ENCODE measurements around the gene MCM8.
"Not testable (repeated sequence)": the region's sequence is repeated elsewhere in the genome, so short reads cannot be mapped to it uniquely, and the experiment has no call there.

Gene MCM8

DNA sequence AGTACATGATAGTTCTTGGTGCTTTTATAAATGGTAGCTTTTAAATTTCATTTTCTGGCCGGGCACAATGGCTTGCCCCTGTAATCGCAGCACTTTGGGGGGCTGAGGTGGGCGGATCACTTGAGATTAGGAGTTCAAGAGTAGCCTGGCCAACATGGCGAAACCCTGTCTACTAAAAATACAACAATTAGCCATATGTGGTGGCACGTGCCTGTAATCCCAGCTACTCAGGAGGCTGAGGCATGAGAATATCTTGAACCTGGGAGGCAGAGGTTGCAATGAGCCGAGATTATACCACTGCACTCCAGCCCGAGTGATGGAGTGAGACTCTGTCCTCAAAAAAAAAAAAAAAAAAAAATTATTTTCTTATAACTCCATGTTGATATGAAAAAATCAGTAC lies 67.4 kb downstream of the MCM8 start:
- Mint-ChIP-seq H3K4me3 (no peak overlapping the region), H3K9me3 (peaks cover 36% of the 10 kb centered on the region), H3K4me1 (no peaks in the 10 kb centered on the region), H3K27me3 (ENCODE audit: low read depth, poor library complexity) (no peaks in the 10 kb centered on the region), H3K36me3 (ENCODE audit: low read depth) (peaks cover 91% of the 10 kb centered on the region), H3K27ac (no peak overlapping the region)
- TF ChIP-seq, protein P1, sequence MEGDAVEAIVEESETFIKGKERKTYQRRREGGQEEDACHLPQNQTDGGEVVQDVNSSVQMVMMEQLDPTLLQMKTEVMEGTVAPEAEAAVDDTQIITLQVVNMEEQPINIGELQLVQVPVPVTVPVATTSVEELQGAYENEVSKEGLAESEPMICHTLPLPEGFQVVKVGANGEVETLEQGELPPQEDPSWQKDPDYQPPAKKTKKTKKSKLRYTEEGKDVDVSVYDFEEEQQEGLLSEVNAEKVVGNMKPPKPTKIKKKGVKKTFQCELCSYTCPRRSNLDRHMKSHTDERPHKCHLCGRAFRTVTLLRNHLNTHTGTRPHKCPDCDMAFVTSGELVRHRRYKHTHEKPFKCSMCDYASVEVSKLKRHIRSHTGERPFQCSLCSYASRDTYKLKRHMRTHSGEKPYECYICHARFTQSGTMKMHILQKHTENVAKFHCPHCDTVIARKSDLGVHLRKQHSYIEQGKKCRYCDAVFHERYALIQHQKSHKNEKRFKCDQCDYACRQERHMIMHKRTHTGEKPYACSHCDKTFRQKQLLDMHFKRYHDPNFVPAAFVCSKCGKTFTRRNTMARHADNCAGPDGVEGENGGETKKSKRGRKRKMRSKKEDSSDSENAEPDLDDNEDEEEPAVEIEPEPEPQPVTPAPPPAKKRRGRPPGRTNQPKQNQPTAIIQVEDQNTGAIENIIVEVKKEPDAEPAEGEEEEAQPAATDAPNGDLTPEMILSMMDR (IDR thresholded peaks at IDR 0.05) = no peak
- DNase-seq = no peak

DNA sequence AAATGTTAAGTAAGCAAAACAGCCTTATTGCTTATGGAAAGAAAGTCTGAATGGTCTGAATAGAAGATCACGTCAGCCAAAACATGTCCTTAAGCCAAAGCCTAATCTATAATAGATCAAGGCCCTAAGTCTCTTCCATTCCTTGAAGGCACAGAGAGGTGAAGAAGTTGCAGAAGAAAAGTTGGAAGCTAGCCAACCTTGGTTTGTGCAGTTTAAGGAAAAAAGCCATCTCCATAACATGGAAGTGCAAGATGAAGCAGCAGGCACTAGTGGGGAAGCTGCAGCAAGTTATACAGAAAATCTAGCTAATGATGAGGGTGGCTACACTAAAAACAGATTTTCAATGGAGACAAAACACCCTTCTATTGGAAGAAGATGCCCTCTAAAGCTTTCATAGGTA lies 74.3 kb downstream of the MCM8 start:
- Mint-ChIP-seq H3K4me1 (no peaks in the 10 kb centered on the region), H3K9me3 (peaks cover 59% of the 10 kb centered on the region), H3K4me3 (no peak overlapping the region), H3K36me3 (ENCODE audit: low read depth) (peaks cover 83% of the 10 kb centered on the region), H3K27ac (no peak overlapping the region), H3K27me3 (ENCODE audit: low read depth, poor library complexity) (no peaks in the 10 kb centered on the region)
- TF ChIP-seq, protein P1 (IDR thresholded peaks at IDR 0.05) = no peak
- no peak for DNase-seq

DNA sequence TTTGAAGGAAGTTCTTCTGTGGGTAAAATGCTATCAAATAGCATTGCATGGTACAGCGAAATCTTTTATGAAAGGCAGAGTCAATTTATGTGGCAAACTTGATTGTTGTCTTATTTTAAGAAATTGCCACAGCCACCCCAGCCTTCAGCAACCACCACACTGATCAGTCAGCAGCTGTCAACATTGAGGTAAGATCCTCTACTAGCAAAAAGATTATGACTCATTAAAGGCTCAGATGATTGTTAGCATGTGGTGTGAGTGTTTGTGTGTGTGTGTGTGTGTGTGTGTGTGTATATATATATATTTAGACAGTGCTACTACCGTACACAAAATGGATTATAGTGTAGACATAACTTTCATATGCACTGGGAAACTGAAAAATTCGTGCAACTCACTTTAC lies 75.6 kb downstream of the MCM8 start:
- H3K36me3 Mint-ChIP-seq (ENCODE audit: low read depth) = peaks cover 75% of the 10 kb centered on the region
- H3K4me3 Mint-ChIP-seq = no peak overlapping the region
- peaks cover 54% of the 10 kb centered on the region for H3K9me3 Mint-ChIP-seq
- DNase-seq = no peak
- H3K4me1 Mint-ChIP-seq = no peaks in the 10 kb centered on the region
- TF ChIP-seq, protein P1 (IDR thresholded peaks at IDR 0.05) = no peak
- no peak overlapping the region for H3K27ac Mint-ChIP-seq
- H3K27me3 Mint-ChIP-seq (ENCODE audit: low read depth, poor library complexity) = no peaks in the 10 kb centered on the region

DNA sequence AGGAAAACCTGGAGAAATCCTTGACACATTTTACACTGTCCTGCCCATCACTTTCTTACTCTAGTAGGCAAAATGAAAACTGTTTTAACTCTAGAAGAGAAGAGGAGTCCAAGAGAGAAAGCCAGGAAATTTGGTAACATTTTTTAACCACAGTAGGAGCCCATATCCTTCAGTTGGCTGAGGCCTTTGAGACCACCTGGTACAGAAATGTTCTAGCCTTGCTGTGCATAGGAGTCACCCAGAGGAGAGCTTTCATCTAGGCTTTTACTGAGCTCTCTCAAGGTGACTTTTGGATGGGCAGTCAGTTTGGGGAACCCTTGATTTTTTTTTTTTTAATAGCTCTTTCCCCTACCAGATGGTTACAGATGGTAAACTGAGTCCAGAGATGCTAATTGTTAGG lies 78.4 kb downstream of the MCM8 start:
- TF ChIP-seq, protein P1 (IDR thresholded peaks at IDR 0.05) = no peak
- no peak overlapping the region for H3K4me3 Mint-ChIP-seq
- H3K27me3 Mint-ChIP-seq (ENCODE audit: low read depth, poor library complexity) = no peaks in the 10 kb centered on the region
- peaks cover 28% of the 10 kb centered on the region for H3K9me3 Mint-ChIP-seq
- H3K27ac Mint-ChIP-seq = no peak overlapping the region
- DNase-seq = no peak
- H3K36me3 Mint-ChIP-seq (ENCODE audit: low read depth) = peaks cover 67% of the 10 kb centered on the region
- peaks cover 9% of the 10 kb centered on the region for H3K4me1 Mint-ChIP-seq

DNA sequence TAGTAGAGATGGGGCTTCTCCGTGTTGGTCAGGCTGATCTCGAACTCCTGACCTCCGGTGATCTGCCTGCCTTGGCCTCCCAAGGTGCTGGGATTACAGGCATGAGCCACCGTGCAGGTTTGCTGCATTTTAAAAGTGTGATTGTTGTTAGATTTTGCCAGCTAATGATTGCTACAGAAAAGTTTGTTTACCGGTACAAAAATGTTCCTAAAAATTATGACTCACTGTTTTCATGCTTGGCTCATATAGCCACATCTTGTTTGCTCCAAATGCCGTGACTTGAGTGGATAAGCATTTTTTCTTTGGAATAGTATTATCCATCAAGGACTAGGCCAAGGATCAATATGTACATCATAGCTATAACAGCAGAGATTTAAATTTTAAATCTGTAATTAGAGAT lies 79.1 kb downstream of the MCM8 start:
- DNase-seq = no peak
- H3K4me3 Mint-ChIP-seq = no peak overlapping the region
- H3K9me3 Mint-ChIP-seq = peaks cover 20% of the 10 kb centered on the region
- no peak overlapping the region for H3K27ac Mint-ChIP-seq
- TF ChIP-seq, protein P1 (IDR thresholded peaks at IDR 0.05) = no peak
- peaks cover 65% of the 10 kb centered on the region for H3K36me3 Mint-ChIP-seq (ENCODE audit: low read depth)
- H3K4me1 Mint-ChIP-seq = peaks cover 9% of the 10 kb centered on the region
- H3K27me3 Mint-ChIP-seq (ENCODE audit: low read depth, poor library complexity) = no peaks in the 10 kb centered on the region

DNA sequence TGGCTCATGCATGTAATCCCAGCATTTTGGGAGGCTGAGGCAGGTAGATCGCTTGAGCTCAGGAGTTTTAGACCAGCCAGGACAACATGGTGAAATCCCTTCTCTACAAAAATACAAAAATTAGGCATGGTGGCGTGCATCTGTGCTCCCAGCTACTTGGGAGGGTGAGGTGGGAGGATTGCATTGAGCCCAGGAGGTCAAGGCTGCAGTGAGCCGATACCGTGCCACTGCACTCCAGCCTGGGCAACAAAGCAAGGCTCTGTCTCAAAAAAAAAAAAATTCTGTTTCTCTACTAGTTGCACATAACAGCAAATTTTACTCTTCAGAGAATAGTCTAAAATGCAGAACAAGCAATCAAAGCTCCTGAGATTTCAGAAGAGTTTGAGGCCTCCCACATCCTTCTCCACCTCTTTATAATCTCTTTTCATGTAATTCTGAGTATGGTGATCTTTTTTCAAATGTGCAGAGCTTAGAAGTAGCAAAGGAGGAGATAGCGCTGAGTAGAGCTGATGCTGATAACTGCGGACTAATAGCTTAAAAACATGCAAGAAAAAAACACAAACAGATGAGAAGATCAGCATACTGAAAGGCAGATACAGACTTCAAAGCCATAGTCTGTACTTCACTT lies 80.1 kb downstream of the MCM8 start:
- H3K27me3 Mint-ChIP-seq (ENCODE audit: low read depth, poor library complexity) = no peaks in the 10 kb centered on the region
- peaks cover 63% of the 10 kb centered on the region for H3K36me3 Mint-ChIP-seq (ENCODE audit: low read depth)
- H3K27ac Mint-ChIP-seq = no peak overlapping the region
- DNase-seq = no peak
- H3K9me3 Mint-ChIP-seq = peaks cover 10% of the 10 kb centered on the region
- TF ChIP-seq, protein P1 (IDR thresholded peaks at IDR 0.05) = no peak
- H3K4me1 Mint-ChIP-seq = peaks cover 9% of the 10 kb centered on the region
- H3K4me3 Mint-ChIP-seq = no peak overlapping the region

DNA sequence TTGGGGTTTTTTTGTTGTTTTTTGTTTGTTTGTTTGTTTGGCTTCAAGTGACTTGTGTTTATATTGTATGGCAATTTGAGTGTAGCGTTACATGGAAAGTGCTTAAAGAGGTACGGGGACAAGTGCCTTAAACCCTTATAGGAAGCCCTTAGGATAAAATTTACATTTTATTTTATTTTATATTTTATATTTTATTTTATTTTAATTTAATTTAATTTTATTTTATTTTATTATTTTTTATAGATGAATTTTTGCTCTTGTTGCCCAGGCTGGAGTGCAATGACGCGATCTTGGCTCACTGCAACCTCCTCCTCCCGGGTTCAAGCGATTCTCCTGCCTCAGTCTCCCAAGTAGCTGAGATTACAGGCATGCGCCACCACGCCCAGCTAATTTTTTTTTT lies 82.5 kb downstream of the MCM8 start:
- H3K27me3 Mint-ChIP-seq (ENCODE audit: low read depth, poor library complexity) = not testable (repeated sequence)
- H3K36me3 Mint-ChIP-seq (ENCODE audit: low read depth) = peaks cover 56% of the 10 kb centered on the region

More for the DNA sequence above, 82.5 kb downstream of the MCM8 start:
- not testable (repeated sequence) for H3K4me3 Mint-ChIP-seq, DNase-seq, H3K9me3 Mint-ChIP-seq, H3K27ac Mint-ChIP-seq, H3K4me1 Mint-ChIP-seq
